ENCODE results near the gene CFHR4.
"Not testable (repeated sequence)": the region's sequence is repeated elsewhere in the genome, so short reads cannot be mapped to it uniquely, and the experiment has no call there.

The CFHR4 gene

GRCh38 chr1:196896355-196896754 lies 8.5 kb downstream of the CFHR4 start:
- Mint-ChIP-seq H3K4me1 (ENCODE audit: low read depth) (no peaks in the 10 kb centered on the region), H3K4me3 (no peak overlapping the region), H3K36me3 (ENCODE audit: low read depth) (no peaks in the 10 kb centered on the region), H3K9me3 (no peaks in the 10 kb centered on the region), H3K27me3 (ENCODE audit: low read depth) (peaks cover 5% of the 10 kb centered on the region), H3K27ac (no peak overlapping the region)
- no peak for DNase-seq (ENCODE audit: low spot score)

GRCh38 chr1:196897158-196897828 lies 9.4 kb downstream of the CFHR4 start:
- Mint-ChIP-seq H3K4me3 (no peak overlapping the region), H3K27me3 (ENCODE audit: low read depth) (peaks cover 5% of the 10 kb centered on the region), H3K4me1 (ENCODE audit: low read depth) (no peaks in the 10 kb centered on the region), H3K36me3 (ENCODE audit: low read depth) (no peaks in the 10 kb centered on the region), H3K27ac (no peak overlapping the region), H3K9me3 (no peaks in the 10 kb centered on the region)
- DNase-seq (ENCODE audit: low spot score) = no peak

- no peak for DNase-seq (ENCODE audit: low spot score)
- Mint-ChIP-seq H3K27ac (no peak overlapping the region), H3K9me3 (no peaks in the 10 kb centered on the region), H3K36me3 (ENCODE audit: low read depth) (no peaks in the 10 kb centered on the region), H3K4me3 (no peak overlapping the region), H3K4me1 (ENCODE audit: low read depth) (no peaks in the 10 kb centered on the region), H3K27me3 (ENCODE audit: low read depth) (peaks cover 2% of the 10 kb centered on the region)
These were observed 14.5 kb downstream of the CFHR4 start for GRCh38 chr1:196902344-196902743.

- Mint-ChIP-seq H3K4me1 (ENCODE audit: low read depth) (no peaks in the 10 kb centered on the region), H3K9me3 (no peaks in the 10 kb centered on the region), H3K36me3 (ENCODE audit: low read depth) (no peaks in the 10 kb centered on the region), H3K27ac (no peak overlapping the region), H3K27me3 (ENCODE audit: low read depth) (no peaks in the 10 kb centered on the region), H3K4me3 (no peak overlapping the region)
- no peak for DNase-seq (ENCODE audit: low spot score)
These were observed 22.4 kb downstream of the CFHR4 start for GRCh38 chr1:196910215-196910614.

- not testable (repeated sequence) for DNase-seq (ENCODE audit: low spot score); H3K4me3 Mint-ChIP-seq; H3K4me1 Mint-ChIP-seq (ENCODE audit: low read depth); H3K27ac Mint-ChIP-seq; H3K9me3 Mint-ChIP-seq; H3K27me3 Mint-ChIP-seq (ENCODE audit: low read depth); H3K36me3 Mint-ChIP-seq (ENCODE audit: low read depth)
These were observed 24.4 kb downstream of the CFHR4 start for GRCh38 chr1:196912283-196912682.

GRCh38 chr1:196926839-196927238 lies 39.0 kb downstream of the CFHR4 start:
- H3K36me3 Mint-ChIP-seq (ENCODE audit: low read depth); H3K4me1 Mint-ChIP-seq (ENCODE audit: low read depth); H3K9me3 Mint-ChIP-seq; H3K27me3 Mint-ChIP-seq (ENCODE audit: low read depth); H3K27ac Mint-ChIP-seq; H3K4me3 Mint-ChIP-seq; DNase-seq (ENCODE audit: low spot score): not testable (repeated sequence)

DNA sequence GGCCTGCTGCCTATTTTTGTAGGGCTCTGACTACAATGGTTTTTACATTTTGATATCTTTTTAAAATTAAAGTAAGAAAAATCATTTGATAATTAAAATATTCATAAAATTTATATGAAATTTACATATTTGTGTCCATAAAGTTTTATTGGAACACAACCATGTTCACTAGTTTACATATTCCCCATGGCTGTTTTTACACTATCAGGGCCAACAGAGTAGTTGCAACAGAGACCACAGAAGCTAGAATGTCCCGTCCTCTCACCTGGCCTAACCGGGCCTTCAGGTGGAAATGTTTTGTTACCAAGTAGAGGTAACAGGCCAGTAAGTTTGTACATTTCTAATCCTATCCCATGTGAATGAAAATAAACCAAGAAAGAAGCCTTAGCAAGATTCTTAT lies 45.0 kb downstream of the CFHR4 start:
- not testable (repeated sequence) for H3K4me1 Mint-ChIP-seq (ENCODE audit: low read depth); H3K9me3 Mint-ChIP-seq; H3K4me3 Mint-ChIP-seq; H3K27ac Mint-ChIP-seq; H3K36me3 Mint-ChIP-seq (ENCODE audit: low read depth); H3K27me3 Mint-ChIP-seq (ENCODE audit: low read depth); DNase-seq (ENCODE audit: low spot score)

GRCh38 chr1:196933531-196934189 lies 45.8 kb downstream of the CFHR4 start:
- no peak for DNase-seq (ENCODE audit: low spot score)
- Mint-ChIP-seq H3K27me3 (ENCODE audit: low read depth) (no peaks in the 10 kb centered on the region), H3K4me1 (ENCODE audit: low read depth) (no peaks in the 10 kb centered on the region), H3K9me3 (no peaks in the 10 kb centered on the region), H3K27ac (no peak overlapping the region), H3K36me3 (ENCODE audit: low read depth) (no peaks in the 10 kb centered on the region), H3K4me3 (no peak overlapping the region)

GRCh38 chr1:196941474-196941873 lies 53.6 kb downstream of the CFHR4 start:
- not testable (repeated sequence) for H3K4me3 Mint-ChIP-seq; H3K4me1 Mint-ChIP-seq (ENCODE audit: low read depth); H3K27ac Mint-ChIP-seq; H3K36me3 Mint-ChIP-seq (ENCODE audit: low read depth); H3K27me3 Mint-ChIP-seq (ENCODE audit: low read depth); H3K9me3 Mint-ChIP-seq; DNase-seq (ENCODE audit: low spot score)

DNA sequence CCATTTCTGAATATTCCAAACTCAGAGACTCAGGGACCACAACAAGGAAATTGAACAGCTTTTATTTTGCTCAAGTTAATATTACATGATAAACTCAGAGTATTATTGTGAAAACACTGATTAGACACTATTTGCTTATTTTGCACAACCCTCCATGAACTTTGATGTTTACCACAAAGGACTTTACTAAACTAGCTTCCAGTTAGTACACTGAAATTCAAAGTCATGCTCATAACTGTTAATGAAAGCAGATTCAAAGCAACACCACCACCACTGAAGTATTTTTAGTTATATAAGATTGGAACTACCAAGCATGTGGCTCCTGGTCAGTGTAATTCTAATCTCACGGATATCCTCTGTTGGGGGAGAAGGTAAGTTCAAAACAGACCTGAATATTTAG lies 55.7 kb downstream of the CFHR4 start, which contains the start of gene CFHR2:
TSS of gene CFHR2 (plus strand) at position 171 of the 400 bp plus-strand sequence. CDS start at position 314, 143 bp downstream.
- H3K27me3 Mint-ChIP-seq (ENCODE audit: low read depth); DNase-seq (ENCODE audit: low spot score); H3K4me3 Mint-ChIP-seq; H3K36me3 Mint-ChIP-seq (ENCODE audit: low read depth); H3K4me1 Mint-ChIP-seq (ENCODE audit: low read depth); H3K9me3 Mint-ChIP-seq; H3K27ac Mint-ChIP-seq: not testable (repeated sequence)

- no peaks in the 10 kb centered on the region for H3K27me3 Mint-ChIP-seq (ENCODE audit: low read depth)
- no peak overlapping the region for H3K27ac Mint-ChIP-seq
- H3K9me3 Mint-ChIP-seq = no peaks in the 10 kb centered on the region
- no peak overlapping the region for H3K4me3 Mint-ChIP-seq
- no peaks in the 10 kb centered on the region for H3K36me3 Mint-ChIP-seq (ENCODE audit: low read depth)
- no peak for DNase-seq (ENCODE audit: low spot score)
- H3K4me1 Mint-ChIP-seq (ENCODE audit: low read depth) = no peaks in the 10 kb centered on the region
These were observed 64.0 kb downstream of the CFHR4 start for GRCh38 chr1:196951711-196952394.

- no peak overlapping the region for H3K27ac Mint-ChIP-seq
- no peaks in the 10 kb centered on the region for H3K36me3 Mint-ChIP-seq (ENCODE audit: low read depth)
- no peaks in the 10 kb centered on the region for H3K27me3 Mint-ChIP-seq (ENCODE audit: low read depth)
- DNase-seq (ENCODE audit: low spot score) = no peak
- no peak overlapping the region for H3K4me3 Mint-ChIP-seq
- H3K9me3 Mint-ChIP-seq = no peaks in the 10 kb centered on the region
- no peaks in the 10 kb centered on the region for H3K4me1 Mint-ChIP-seq (ENCODE audit: low read depth)
These were observed 66.9 kb downstream of the CFHR4 start for GRCh38 chr1:196954778-196955177.

GRCh38 chr1:196955926-196956325 lies 68.1 kb downstream of the CFHR4 start:
- DNase-seq (ENCODE audit: low spot score) = no peak
- no peaks in the 10 kb centered on the region for H3K36me3 Mint-ChIP-seq (ENCODE audit: low read depth)
- H3K27ac Mint-ChIP-seq = no peak overlapping the region
- no peaks in the 10 kb centered on the region for H3K27me3 Mint-ChIP-seq (ENCODE audit: low read depth)
- no peak overlapping the region for H3K4me3 Mint-ChIP-seq
- H3K4me1 Mint-ChIP-seq (ENCODE audit: low read depth) = no peaks in the 10 kb centered on the region
- H3K9me3 Mint-ChIP-seq = no peaks in the 10 kb centered on the region

DNA sequence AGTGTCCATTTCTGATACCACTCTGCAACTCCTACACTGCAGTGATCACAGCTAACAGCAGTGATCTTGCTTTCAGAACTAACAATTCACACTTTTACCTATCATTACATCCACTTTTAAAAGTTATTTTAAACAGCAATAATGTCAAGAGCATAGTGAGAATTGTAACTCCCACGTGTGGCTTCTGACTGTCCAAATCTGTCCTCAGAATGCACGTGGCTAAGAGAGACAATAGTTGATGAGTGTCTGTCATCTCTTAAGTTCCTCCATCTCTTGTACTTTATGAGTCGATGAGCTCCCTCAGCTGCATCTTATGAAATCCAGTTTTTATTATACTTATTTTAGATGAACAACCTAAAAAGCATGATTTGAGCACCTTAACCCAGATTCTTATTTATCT lies 73.0 kb downstream of the CFHR4 start:
- no peak for DNase-seq (ENCODE audit: low spot score)
- Mint-ChIP-seq H3K27me3 (ENCODE audit: low read depth) (no peaks in the 10 kb centered on the region), H3K4me1 (ENCODE audit: low read depth) (no peaks in the 10 kb centered on the region), H3K27ac (no peak overlapping the region), H3K36me3 (ENCODE audit: low read depth) (no peaks in the 10 kb centered on the region), H3K9me3 (no peaks in the 10 kb centered on the region), H3K4me3 (no peak overlapping the region)
